MCF 10A (cell line): ENCODE data around the gene PPP2R5A. TPM values are rescaled to one million over a fixed set of nuclear protein-coding genes. Genes with fewer than 3 reads are reported as not detected.

Experiments
- Bru-seq: library from RNA; stranded (reverse); fragments of 400-500 nt; gene quantifications from one replicate; lab custom pipeline; 2021; lab: Mats Ljungman, UMichigan
- BruChase-seq, 2 experiments: library from RNA; stranded (reverse); fragments of 400-500 nt; gene quantifications; one replicate each; lab custom pipeline; 2021; lab: Mats Ljungman, UMichigan
- BruUV-seq: library from RNA; stranded (reverse); fragments of 400-500 nt; replicated peaks from 2 replicates; lab custom pipeline; 2021; lab: Mats Ljungman, UMichigan
- CTCF ChIA-PET: fragments of 300-600 bp; sonication (Branson Sonifier 250); formaldehyde crosslinking; extraction: SDS; loops from one replicate; lab custom pipeline; 2021; ENCODE audit warnings: antibody characterized with exemption, inconsistent platforms; lab: Yijun Ruan, JAX
- POLR2A ChIA-PET: fragments of 300-600, 350-650 bp; sonication (Branson Sonifier 250); formaldehyde crosslinking; extraction: SDS; loops from one replicate; lab custom pipeline; 2020; ENCODE audit warnings: antibody characterized with exemption, inconsistent platforms; lab: Yijun Ruan, JAX
- DNase-seq: peaks from one replicate; pipeline ENCODE4 v3.0.0-alpha.2; 2018; ENCODE audit not compliant: unreplicated experiment
- H3K27ac Mint-ChIP-seq: one replicate; pipeline ENCODE4 v1.8.0; 2022; ENCODE audit warnings: mild to moderate bottlenecking, low read depth, mixed read lengths; ENCODE audit not compliant: unreplicated experiment
- H3K27me3 Mint-ChIP-seq: one replicate; pipeline ENCODE4 v1.8.0; 2022; ENCODE audit warnings: mixed read lengths; ENCODE audit not compliant: insufficient read depth, unreplicated experiment
- H3K36me3 Mint-ChIP-seq: one replicate; pipeline ENCODE4 v1.8.0; 2022; ENCODE audit warnings: mild to moderate bottlenecking, moderate library complexity, mixed read lengths; ENCODE audit not compliant: insufficient read depth, unreplicated experiment
- H3K4me1 Mint-ChIP-seq: one replicate; pipeline ENCODE4 v1.8.0; 2022; ENCODE audit warnings: mixed read lengths; ENCODE audit not compliant: insufficient read depth, unreplicated experiment
- H3K4me3 Mint-ChIP-seq: one replicate; pipeline ENCODE4 v1.8.0; 2022; ENCODE audit warnings: mild to moderate bottlenecking, moderate library complexity, mixed read lengths; ENCODE audit not compliant: unreplicated experiment
- H3K9me3 Mint-ChIP-seq: one replicate; pipeline ENCODE4 v1.8.0; 2022; ENCODE audit warnings: mixed read lengths; ENCODE audit not compliant: unreplicated experiment
- intact Hi-C: fragments of 100-400 bp; cut with micrococcal nuclease; formaldehyde crosslinking; loops from 2 replicates; pipeline ENCODE4 v1.14.1; 2022
- long read RNA-seq: library from polyadenylated mRNA; stranded (forward); transcript quantifications from one replicate; pipeline ENCODE4 v2.0.0, GENCODE V29; 2022
- total RNA-seq: library from RNA; stranded (reverse); gene quantifications from 2 replicates; pipeline ENCODE4 v1.2.3, GENCODE V29; 2022
- TF ChIP-seq, protein P1 (sequence below): fragments of 200-600 bp; IDR thresholded peaks from one replicate; pipeline ENCODE4 v1.8.0; 2022; ENCODE audit warnings: antibody characterized with exemption, mild to moderate bottlenecking; ENCODE audit not compliant: unreplicated experiment

PPP2R5A gene
- total RNA-seq, result 37.5 and 38.6 TPM in 2 replicates
- Bru-seq, nascent RNA, result percentile 83 among the genes with signal in this experiment
- BruChase-seq, experiment 1, labeled RNA remaining after a 6-hour chase, result percentile 80 among the genes with signal in this experiment
- percentile 78 among the genes with signal in this experiment for BruChase-seq, experiment 2, labeled RNA remaining after a 2-hour chase
- long read RNA-seq, transcript PPP2R5A-201 (13 exons, 3,128 nt), result major isoform, 59 of 75 reads
- long read RNA-seq, partial matches to known transcripts, result 2 of 75 reads
- long read RNA-seq, other reads (novel, unspliced or antisense), result 14 of 75 reads

DNA sequence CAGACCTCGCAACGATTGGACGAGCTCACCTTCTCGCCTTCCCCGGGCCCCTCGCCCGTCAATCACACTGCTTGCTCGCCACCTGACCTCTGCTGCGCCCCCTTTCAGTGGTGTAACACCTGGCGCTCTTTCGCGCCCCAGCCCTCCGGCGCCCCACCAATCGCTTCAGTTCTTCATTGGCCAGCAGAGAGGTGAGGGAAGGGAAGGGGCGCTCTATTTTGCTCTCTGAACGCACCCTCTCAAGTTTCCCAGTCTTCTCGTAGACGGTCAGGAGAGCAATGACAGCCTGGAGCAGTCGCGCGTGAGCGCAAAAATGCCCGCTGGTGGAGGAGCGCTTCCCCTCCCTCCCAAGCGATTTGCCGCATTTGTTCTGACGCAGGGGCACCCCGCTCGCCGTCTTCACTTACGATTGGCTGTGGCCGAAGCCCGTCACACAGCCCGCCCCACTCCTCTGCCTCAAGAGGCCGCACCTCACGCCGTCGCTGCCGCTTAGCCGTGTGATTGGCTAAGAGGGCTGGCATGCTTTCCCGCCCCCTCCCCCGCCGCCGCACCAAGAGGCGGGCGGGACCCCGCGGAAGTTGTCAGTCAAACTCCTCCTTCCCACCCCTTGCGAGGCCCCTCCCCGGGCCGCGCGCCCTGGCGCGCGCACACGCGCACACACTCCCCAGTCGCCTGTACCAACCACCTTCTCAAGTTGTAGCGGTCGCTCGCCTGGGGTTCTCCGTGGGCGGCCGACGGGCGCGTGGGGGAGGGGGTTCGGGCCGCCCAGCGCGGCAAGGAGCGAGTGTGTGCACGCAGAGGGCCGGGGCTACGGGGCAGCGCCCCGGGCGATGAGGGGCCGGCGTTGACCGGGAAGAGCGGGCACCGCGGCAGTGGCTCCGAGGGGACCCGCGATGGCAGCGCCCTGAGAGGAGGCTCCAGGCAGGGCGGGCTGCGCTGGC is at the start of gene PPP2R5A:
PPP2R5A (plus strand) TSS at position 667 of the 941 bp plus-strand sequence. CDS start 701 bp downstream, outside the sequence.
- TF ChIP-seq, protein P1, sequence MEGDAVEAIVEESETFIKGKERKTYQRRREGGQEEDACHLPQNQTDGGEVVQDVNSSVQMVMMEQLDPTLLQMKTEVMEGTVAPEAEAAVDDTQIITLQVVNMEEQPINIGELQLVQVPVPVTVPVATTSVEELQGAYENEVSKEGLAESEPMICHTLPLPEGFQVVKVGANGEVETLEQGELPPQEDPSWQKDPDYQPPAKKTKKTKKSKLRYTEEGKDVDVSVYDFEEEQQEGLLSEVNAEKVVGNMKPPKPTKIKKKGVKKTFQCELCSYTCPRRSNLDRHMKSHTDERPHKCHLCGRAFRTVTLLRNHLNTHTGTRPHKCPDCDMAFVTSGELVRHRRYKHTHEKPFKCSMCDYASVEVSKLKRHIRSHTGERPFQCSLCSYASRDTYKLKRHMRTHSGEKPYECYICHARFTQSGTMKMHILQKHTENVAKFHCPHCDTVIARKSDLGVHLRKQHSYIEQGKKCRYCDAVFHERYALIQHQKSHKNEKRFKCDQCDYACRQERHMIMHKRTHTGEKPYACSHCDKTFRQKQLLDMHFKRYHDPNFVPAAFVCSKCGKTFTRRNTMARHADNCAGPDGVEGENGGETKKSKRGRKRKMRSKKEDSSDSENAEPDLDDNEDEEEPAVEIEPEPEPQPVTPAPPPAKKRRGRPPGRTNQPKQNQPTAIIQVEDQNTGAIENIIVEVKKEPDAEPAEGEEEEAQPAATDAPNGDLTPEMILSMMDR, result peak; percentile 20
- H3K4me3 Mint-ChIP-seq, result peak within 1 kb of the TSS; percentile 94
- H3K36me3 Mint-ChIP-seq, result no peaks in the 10 kb centered on the region
- peak within 1 kb of the TSS; percentile 99 for H3K27ac Mint-ChIP-seq
- peak; percentile 100 for DNase-seq
- CTCF ChIA-PET, result interaction anchor here (0.5 to 3.4 kb wide), 16 partner anchors 8 to 250 kb away, joined by 3 to 93 read pairs (median 4); partner anchors contain the start of genes DTL and INTS7
- H3K9me3 Mint-ChIP-seq, result no peaks in the 10 kb centered on the region
- no TSS peak for BruUV-seq
- POLR2A ChIA-PET, result interaction anchor here (0.6 to 5.8 kb wide), 60 partner anchors 9 to 579 kb away, joined by 3 to 127 read pairs (median 4); partner anchors contain the start of genes ATF3, DTL, INTS7 and NENF
- peaks cover 29% of the 10 kb centered on the region for H3K4me1 Mint-ChIP-seq
- intact Hi-C loops, result loop anchor here (1.0 to 5.0 kb wide), 6 partner anchors 24 to 507 kb away; partner anchors contain the start of genes LPGAT1, NSL1 and TATDN3
- H3K27me3 Mint-ChIP-seq, result no peaks in the 10 kb centered on the region

DNA sequence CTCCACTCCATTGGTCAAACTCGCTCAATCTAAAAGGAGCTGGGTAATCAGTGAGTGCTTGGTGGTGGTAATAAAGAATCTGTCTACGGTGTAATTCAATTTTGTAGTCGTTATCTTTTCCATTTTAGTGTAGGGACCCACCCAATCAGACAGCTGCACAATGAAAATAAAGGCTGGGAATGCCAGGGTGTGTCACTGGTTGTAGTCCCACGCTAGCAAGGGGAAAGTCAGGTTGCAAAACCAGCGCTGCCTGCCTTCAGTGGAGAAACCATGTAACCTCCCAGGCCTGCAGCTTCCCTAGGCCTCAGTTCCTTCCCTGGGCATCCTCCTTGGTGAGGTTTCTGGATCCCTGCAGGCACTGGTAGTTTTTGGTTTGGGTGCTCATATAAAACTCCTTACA is 49.4 kb upstream of the PPP2R5A start:
- Mint-ChIP-seq H3K9me3 (no peaks in the 10 kb centered on the region), H3K4me1 (peaks cover 15% of the 10 kb centered on the region), H3K4me3 (no peak overlapping the region), H3K27ac (no peak overlapping the region), H3K27me3 (no peaks in the 10 kb centered on the region), H3K36me3 (no peaks in the 10 kb centered on the region)
- ChIA-PET CTCF (interaction anchor here (0.6 to 4.2 kb wide), 13 partner anchors 20 to 200 kb away, joined by 3 to 40 read pairs (median 6); partner anchors contain the start of genes DTL and INTS7), POLR2A (interaction anchor here (1.0 to 3.5 kb wide), 6 partner anchors 21 to 56 kb away, joined by 3 to 17 read pairs (median 14); partner anchors contain the start of gene PPP2R5A)
- no TSS peak for BruUV-seq
- TF ChIP-seq, protein P1, result no peak
- no peak for DNase-seq
- intact Hi-C loops, result loop anchor here (2.0 kb wide), 1 partner anchor 49 kb away; the partner anchor contains the start of gene PPP2R5A

DNA sequence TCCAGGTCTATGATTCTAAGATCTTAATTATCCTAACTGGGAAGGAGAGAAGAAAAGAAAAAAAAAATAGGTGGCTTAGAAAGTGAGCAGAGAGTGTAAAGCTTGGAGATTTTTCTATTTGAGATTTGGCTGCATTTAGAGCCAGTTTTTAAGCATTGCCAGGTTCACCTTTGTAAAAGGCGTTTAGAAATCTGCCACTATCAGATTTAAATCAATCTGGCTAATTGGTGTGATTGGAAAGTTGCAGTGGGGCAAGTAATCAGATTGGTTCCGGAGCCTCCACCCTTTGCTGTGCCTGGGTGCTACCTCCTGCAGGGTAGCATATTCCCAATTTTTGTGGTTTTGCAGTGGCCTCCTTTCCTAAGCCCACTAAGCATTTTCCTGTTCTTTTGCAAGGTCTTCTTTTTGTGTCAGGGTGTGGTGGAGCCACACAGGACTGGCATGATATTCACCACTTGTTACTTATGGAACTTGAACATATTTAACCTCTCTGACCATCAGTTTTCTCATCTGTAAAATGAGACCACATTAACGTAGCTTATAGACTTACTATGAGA is 48.5 kb upstream of the PPP2R5A start:
- intact Hi-C loops, result no loop called here
- DNase-seq, result no peak
- Mint-ChIP-seq H3K4me3 (no peak overlapping the region), H3K27me3 (no peaks in the 10 kb centered on the region), H3K9me3 (no peaks in the 10 kb centered on the region), H3K27ac (no peak overlapping the region), H3K4me1 (peaks cover 15% of the 10 kb centered on the region), H3K36me3 (no peaks in the 10 kb centered on the region)
- no TSS peak for BruUV-seq
- CTCF ChIA-PET, result interaction anchor here (0.6 to 4.2 kb wide), 15 partner anchors 11 to 221 kb away, joined by 3 to 40 read pairs (median 4); no protein-coding TSS in a partner anchor
- POLR2A ChIA-PET, result interaction anchor here (1.0 to 3.5 kb wide), 7 partner anchors 19 to 166 kb away, joined by 3 to 17 read pairs (median 5); partner anchors contain the start of gene PPP2R5A
- TF ChIP-seq, protein P1, result no peak
